T-cell (primary cell): ENCODE results near the gene RAET1G. TPM values are rescaled to one million over a fixed set of nuclear protein-coding genes. Genes with fewer than 3 reads are reported as not detected.

Source experiments
- ATAC-seq, 4 experiments: fragments of 200-7000 bp in 3 of 4; fragments of 150-1000 bp in 1 of 4; cut with Tn5 transposase; replicated peaks in 1 of 4; 1 replicate in 3 of 4; 2 replicates in 1 of 4; pipeline ENCODE4 v1.10.0; 2021; ENCODE audit warnings: moderate library complexity in 3 of 4, mild to moderate bottlenecking in 2 of 4, moderate number of reproducible peaks in 1 of 4
- CTCF ChIA-PET, 2 donors: fragments of 300-600 bp; sonication (Branson Sonifier 250); formaldehyde crosslinking; loops; one replicate each; lab custom pipeline; 2022; ENCODE audit warnings: antibody characterized with exemption in 2 of 2; lab: Charles Lee
- POLR2A ChIA-PET, 2 donors: fragments of 300-600 bp; sonication (Branson Sonifier 250); formaldehyde crosslinking; loops; one replicate each; lab custom pipeline; 2022; ENCODE audit warnings: antibody characterized with exemption in 2 of 2; lab: Charles Lee
- DNase-seq, 35 experiments: peaks; one replicate each; pipeline versions ENCODE4 v3.0.0 to v3.0.0-alpha.2; 2013 to 2023
- H3K27ac ChIP-seq: one replicate; pipeline ENCODE4 v1.5.1; 2013; ENCODE audit warnings: low read length
- H3K27me3 ChIP-seq, 2 experiments: replicated peaks in 1 of 2; 1 replicate in 1 of 2; 2 replicates in 1 of 2; pipeline versions ENCODE4 v1.6.1 to v1.7.0; 2013; ENCODE audit warnings: low read length in 1 of 2, mixed read lengths in 1 of 2; ENCODE audit not compliant: control insufficient read depth in 2 of 2, insufficient read depth in 2 of 2; ENCODE audit errors: extremely low read depth in 1 of 2
- H3K36me3 ChIP-seq, 2 donors: 1 replicate in 1 of 2; 2 replicates in 1 of 2; pipeline versions ENCODE4 v1.6.1 to v1.7.0; 2013; ENCODE audit warnings: low read length in 1 of 2; ENCODE audit not compliant: control insufficient read depth in 2 of 2, insufficient read depth in 1 of 2; ENCODE audit errors: extremely low read depth in 1 of 2
- H3K4me1 ChIP-seq, 2 experiments: 1 replicate in 1 of 2; 2 replicates in 1 of 2; pipeline versions ENCODE4 v1.6.1 to v1.7.0; 2013; ENCODE audit warnings: low read length in 2 of 2, mixed read lengths in 1 of 2; ENCODE audit not compliant: insufficient read depth in 2 of 2, control insufficient read depth in 1 of 2; ENCODE audit errors: extremely low read depth in 1 of 2
- H3K4me3 ChIP-seq, 2 donors: 1 replicate in 1 of 2; 2 replicates in 1 of 2; pipeline versions ENCODE4 v1.5.1 to v1.7.0; 2013; ENCODE audit warnings: mild to moderate bottlenecking in 2 of 2, low read length in 1 of 2, moderate library complexity in 1 of 2; ENCODE audit not compliant: control insufficient read depth in 1 of 2; ENCODE audit errors: extremely low read depth in 1 of 2
- H3K9me3 ChIP-seq: 2 replicates; pipeline ENCODE4 v1.7.0; 2013
- H3K27ac Mint-ChIP-seq, 2 donors: one replicate each; pipeline ENCODE4 v1.8.0; 2020 to 2021; ENCODE audit warnings: mild to moderate bottlenecking in 2 of 2, mixed read lengths in 2 of 2
- H3K27me3 Mint-ChIP-seq, 2 donors: one replicate each; pipeline ENCODE4 v1.8.0; 2021 to 2022; ENCODE audit warnings: mixed read lengths in 2 of 2
- H3K36me3 Mint-ChIP-seq: one replicate; pipeline ENCODE4 v1.8.0; 2021; ENCODE audit warnings: mixed read lengths
- H3K4me1 Mint-ChIP-seq, 3 donors: one replicate each; pipeline ENCODE4 v1.8.0; 2020 to 2022; ENCODE audit warnings: mixed read lengths in 3 of 3, mild to moderate bottlenecking in 1 of 3
- H3K4me3 Mint-ChIP-seq, 3 donors: one replicate each; pipeline ENCODE4 v1.8.0; 2020 to 2022; ENCODE audit warnings: mild to moderate bottlenecking in 3 of 3, mixed read lengths in 3 of 3, moderate library complexity in 3 of 3
- H3K9me3 Mint-ChIP-seq, 3 donors: one replicate each; pipeline ENCODE4 v1.8.0; 2020 to 2022; ENCODE audit warnings: mixed read lengths in 3 of 3
- WGBS: methylation state at CpG from one replicate; pipeline ENCODE4 v1.1.5; 2013; ENCODE audit warnings: missing lambda C conversion rate; ENCODE audit not compliant: insufficient coverage; 5-methylcytosine and 5-hydroxymethylcytosine counted together
- total RNA-seq, 35 experiments: library from RNA in 6 of 35; stranded (reverse) in 6 of 35; fragments of 120-200 nt in 1 of 35; gene quantifications; one replicate each; pipeline versions ENCODE4 v1.2.1 to v1.2.4 and lab custom pipeline; 2013 to 2026

Gene RAET1G
- total RNA-seq, 5 donors from 2014 or later (not counting 1 experiment from before 2014, with no cell fraction given), result not detected

DNA sequence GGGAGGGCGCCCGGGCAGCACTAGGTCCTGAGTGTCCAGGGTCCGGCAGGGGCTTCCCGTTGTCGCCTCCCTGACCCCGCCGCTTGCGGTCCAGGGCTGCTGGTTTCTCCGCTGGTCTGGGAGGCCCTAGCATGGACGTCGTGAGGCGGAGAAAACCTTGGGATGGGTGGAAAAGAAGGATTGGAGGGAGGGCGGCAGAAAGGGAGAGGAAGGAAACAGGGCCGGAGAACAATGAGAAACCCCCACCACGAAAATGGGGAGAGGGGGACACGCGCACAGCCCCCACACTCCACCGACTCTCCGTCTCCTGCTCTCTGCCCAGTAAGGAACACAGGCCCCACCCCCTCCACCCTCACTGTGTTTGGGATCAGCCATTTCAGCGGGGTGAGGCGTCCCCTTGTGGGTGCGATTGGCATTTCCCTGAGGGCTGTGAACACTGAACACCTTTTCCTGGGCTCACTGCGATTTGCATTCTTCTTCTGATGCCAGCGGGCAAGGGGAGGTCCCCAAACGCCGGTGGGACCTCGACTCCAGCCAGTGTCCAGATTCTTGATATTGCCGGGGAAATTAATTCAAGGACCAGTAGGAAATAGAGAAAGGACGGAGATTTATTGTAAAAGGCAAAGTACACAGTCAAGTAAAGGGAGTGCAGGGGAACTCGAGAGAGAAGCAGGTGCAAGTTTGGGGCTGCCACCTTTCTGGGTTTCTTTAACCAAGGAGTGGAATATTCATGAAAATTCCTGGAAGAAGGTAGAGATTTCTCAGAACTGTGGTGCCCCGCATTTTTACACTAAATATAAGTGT, 3.3 kb upstream of the RAET1G start:
- POLR2A ChIA-PET, result no interaction called here

DNA sequence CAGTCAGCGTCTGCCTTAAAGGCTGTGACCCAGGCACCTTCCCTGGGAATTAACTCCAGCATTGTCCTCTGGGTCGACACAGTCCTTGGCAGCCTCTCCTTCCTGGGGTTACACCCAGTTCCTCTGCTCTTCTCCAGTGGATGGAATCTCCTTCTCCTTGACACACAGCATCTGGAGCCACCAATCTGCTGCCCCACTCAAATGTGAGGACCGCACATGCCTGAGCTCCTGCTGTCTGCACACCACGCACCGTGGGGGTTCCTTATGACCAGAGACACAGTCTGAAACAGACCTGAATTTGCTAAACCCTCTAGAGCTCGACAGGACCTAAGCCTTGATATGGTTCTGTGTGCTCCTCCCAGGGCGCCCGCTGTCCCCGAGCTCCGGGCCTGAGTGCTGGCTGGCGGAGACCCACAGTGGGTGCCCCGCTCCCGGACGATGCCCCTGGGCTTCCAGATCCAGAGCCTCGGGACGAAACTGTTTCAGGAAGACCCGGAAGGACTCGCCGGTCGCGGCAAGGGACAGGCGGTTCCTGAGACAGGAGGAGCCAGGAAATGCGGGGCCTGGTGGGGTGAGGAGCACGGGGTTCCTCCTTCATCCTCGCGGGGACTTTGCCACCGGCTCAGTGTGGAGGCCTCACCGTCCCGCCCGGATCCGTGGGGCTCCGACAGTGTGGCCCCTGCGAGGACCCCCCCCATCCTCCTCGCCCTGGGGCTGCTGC, 2.5 kb upstream of the RAET1G start:
- CTCF ChIA-PET, result interaction anchor here in 1 of 2 donors (0.5 kb wide), 1 partner anchor 176 kb away, joined by 3 read pairs; no protein-coding TSS in a partner anchor
- no peak for ATAC-seq
- no peak overlapping the region for H3K27ac ChIP-seq

More for the DNA sequence above, 3.3 kb upstream of the RAET1G start:
- Histone ChIP-seq H3K36me3 (no peaks in the 10 kb centered on the region), H3K27me3 (peaks cover 17 to 64% of the 10 kb centered on the region in 2 experiments), H3K4me1 (peaks cover 3 to 31% of the 10 kb centered on the region in 2 experiments), H3K9me3 (no peaks in the 10 kb centered on the region), H3K27ac (no peak overlapping the region), H3K4me3 (peak overlapping the region in 1 of 2 donors; percentile 15)
- H3K27ac Mint-ChIP-seq, result peak overlapping the region in 1 of 2 donors; percentile 70
- WGBS, result 2% methylated on average over 20 of the region's 31 CpGs
- H3K4me1 Mint-ChIP-seq, result peaks cover 21 to 34% (median 31%) of the 10 kb centered on the region in 3 donors
- H3K9me3 Mint-ChIP-seq, result no peaks in the 10 kb centered on the region
- DNase-seq (peak in 34 of 35 experiments; percentile 25 to 75 (median 57)), ATAC-seq (peak; percentile 46 to 69 (median 60))
- H3K27me3 Mint-ChIP-seq, result peaks cover 78 to 93% of the 10 kb centered on the region in 2 donors
- CTCF ChIA-PET, result interaction anchor here in 1 of 2 donors (0.5 kb wide), 1 partner anchor 58 kb away, joined by 3 read pairs; no protein-coding TSS in a partner anchor
- peak overlapping the region in 1 of 3 donors; percentile 57 for H3K4me3 Mint-ChIP-seq
- no peaks in the 10 kb centered on the region for H3K36me3 Mint-ChIP-seq

DNA sequence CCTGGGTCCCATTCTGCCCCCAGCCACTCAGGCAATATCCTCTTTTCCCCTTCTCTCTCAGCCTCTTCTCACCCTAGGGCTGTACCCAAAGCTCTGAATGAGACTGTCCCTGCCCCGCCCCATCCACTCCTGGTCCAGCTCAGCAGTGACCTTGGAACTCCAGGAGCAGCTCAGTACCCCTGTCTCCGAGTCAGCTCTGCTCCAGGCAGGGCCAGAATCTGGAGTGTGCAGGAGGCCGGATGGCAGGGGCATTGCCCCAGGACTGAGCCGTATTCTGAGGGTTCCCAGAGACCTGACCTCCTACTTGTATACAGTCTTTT, 2.0 kb upstream of the RAET1G start:
- H3K27ac Mint-ChIP-seq, result no peak overlapping the region
- WGBS, result 86% methylated on average over 4 of the region's 4 CpGs
- ATAC-seq (no peak), DNase-seq (no peak)
- peaks cover 21 to 34% (median 31%) of the 10 kb centered on the region in 3 donors for H3K4me1 Mint-ChIP-seq
- POLR2A ChIA-PET, result no interaction called here
- Histone ChIP-seq H3K4me3 (no peak overlapping the region), H3K27ac (no peak overlapping the region), H3K9me3 (no peaks in the 10 kb centered on the region), H3K27me3 (peaks cover 18 to 70% of the 10 kb centered on the region in 2 experiments), H3K4me1 (peaks cover 3 to 31% of the 10 kb centered on the region in 2 experiments), H3K36me3 (no peaks in the 10 kb centered on the region)
- H3K9me3 Mint-ChIP-seq, result no peaks in the 10 kb centered on the region
- no peaks in the 10 kb centered on the region for H3K36me3 Mint-ChIP-seq
- no peak overlapping the region for H3K4me3 Mint-ChIP-seq
- peaks cover 77 to 93% of the 10 kb centered on the region in 2 donors for H3K27me3 Mint-ChIP-seq
- CTCF ChIA-PET, result interaction anchor here in 1 of 2 donors (0.5 to 1.3 kb wide), 4 partner anchors 37 to 176 kb away, joined by 3 to 6 read pairs (median 4); no protein-coding TSS in a partner anchor

More for the DNA sequence above, 2.5 kb upstream of the RAET1G start:
- Mint-ChIP-seq H3K4me1 (peaks cover 21 to 34% (median 31%) of the 10 kb centered on the region in 3 donors), H3K4me3 (peak overlapping the region in 1 of 3 donors; percentile 57), H3K9me3 (no peaks in the 10 kb centered on the region), H3K27me3 (peaks cover 78 to 93% of the 10 kb centered on the region in 2 donors), H3K27ac (no peak overlapping the region), H3K36me3 (no peaks in the 10 kb centered on the region)
- peak in 1 of 35 experiments; percentile 11 for DNase-seq
- Histone ChIP-seq H3K9me3 (no peaks in the 10 kb centered on the region), H3K36me3 (no peaks in the 10 kb centered on the region), H3K4me3 (peak overlapping the region in 1 of 2 donors; percentile 15), H3K27me3 (peaks cover 20 to 65% of the 10 kb centered on the region in 2 experiments), H3K4me1 (peaks cover 3 to 31% of the 10 kb centered on the region in 2 experiments)
- 17% methylated on average over 33 of the region's 34 CpGs for WGBS
- POLR2A ChIA-PET, result no interaction called here

DNA sequence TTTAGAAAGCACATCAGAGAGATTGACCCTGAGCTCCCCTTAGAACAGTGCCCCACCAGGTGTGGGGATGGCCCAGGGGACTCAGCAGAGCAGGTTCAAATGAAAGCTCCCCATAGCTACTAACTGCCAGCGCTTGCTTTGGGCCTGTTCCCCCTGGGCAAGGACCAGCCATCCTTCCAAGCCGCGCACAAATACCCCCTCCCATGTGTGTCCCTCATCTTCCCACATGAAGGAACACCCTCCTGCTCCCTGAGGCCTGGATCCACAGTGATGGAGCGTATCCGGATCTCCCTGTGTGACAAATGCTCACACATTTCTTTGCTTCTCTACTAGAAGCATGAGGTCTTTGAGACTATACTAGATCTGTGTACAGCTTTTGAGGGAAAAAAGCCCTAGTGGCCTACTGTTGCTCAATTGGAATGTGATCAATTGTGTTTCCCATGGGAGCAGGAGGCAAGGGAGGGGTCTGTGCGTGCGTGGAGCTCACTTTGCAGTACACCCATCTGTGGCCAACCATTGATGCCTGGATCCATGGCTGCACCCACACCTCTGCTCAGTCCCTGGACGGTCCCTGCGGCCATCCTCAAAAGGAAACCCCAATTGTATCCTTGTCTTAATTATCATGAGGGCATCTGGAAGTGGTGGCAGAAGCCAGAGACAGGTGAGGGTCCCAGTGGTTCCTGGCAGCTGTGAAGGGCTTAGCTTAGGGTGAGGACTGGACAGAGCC, 1.4 kb upstream of the RAET1G start:
- peak in 1 of 35 experiments; percentile 3 for DNase-seq
- H3K4me3 Mint-ChIP-seq, result peak overlapping the region in 2 of 3 donors; percentile 14 to 84
- no peaks in the 10 kb centered on the region for H3K36me3 Mint-ChIP-seq
- no peaks in the 10 kb centered on the region for H3K9me3 ChIP-seq
- peaks cover 18 to 70% of the 10 kb centered on the region in 2 experiments for H3K27me3 ChIP-seq
- no peaks in the 10 kb centered on the region for H3K9me3 Mint-ChIP-seq
- 83% methylated on average over 5 of the region's 9 CpGs for WGBS
- H3K27ac Mint-ChIP-seq, result no peak overlapping the region
- no peak overlapping the region for H3K27ac ChIP-seq
- H3K36me3 ChIP-seq, result no peaks in the 10 kb centered on the region
- peaks cover 21 to 34% (median 31%) of the 10 kb centered on the region in 3 donors for H3K4me1 Mint-ChIP-seq
- H3K4me1 ChIP-seq, result peaks cover 3 to 31% of the 10 kb centered on the region in 2 experiments
- H3K4me3 ChIP-seq, result no peak overlapping the region
- CTCF ChIA-PET, result interaction anchor here (0.6 to 1.3 kb wide), 5 partner anchors 38 to 193 kb away, joined by 4 to 6 read pairs (median 4); no protein-coding TSS in a partner anchor
- POLR2A ChIA-PET, result no interaction called here
- peaks cover 73 to 89% of the 10 kb centered on the region in 2 donors for H3K27me3 Mint-ChIP-seq
- no peak for ATAC-seq

DNA sequence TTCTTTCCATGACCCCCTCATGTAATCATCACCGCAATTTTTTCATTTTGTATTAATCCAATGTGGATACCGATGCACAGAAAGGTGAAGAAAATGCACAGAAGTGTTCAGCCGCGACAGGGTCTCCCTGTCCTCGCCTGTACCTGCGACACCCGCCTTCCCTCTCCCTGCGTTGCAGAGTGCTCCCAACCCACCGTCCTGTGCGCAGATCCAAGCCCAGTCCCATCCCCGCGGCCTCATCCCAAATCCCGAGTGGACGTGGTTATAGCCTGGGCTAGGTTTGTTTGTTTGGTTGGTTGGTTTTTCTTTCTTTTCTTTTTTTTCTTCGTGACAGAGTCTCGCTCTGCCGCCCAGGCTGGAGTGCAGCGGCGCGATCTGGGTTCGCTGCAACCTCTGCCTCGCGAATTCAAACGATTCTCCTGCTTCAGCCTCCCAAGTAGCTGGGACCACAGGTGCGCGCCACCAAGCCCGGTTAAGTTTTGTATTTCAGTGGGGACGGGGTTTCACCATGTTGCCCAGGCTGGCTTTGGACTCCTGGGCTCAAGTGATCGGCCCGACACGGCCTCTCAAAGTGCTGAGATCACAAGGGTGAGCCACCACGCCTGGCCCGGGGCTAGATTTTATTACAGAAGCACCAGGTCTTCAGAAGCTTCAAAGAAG, 536 bp upstream of the RAET1G start:
- peaks cover 21 to 34% (median 31%) of the 10 kb centered on the region in 3 donors for H3K4me1 Mint-ChIP-seq
- no peaks in the 10 kb centered on the region for H3K9me3 Mint-ChIP-seq
- Histone ChIP-seq H3K9me3 (no peaks in the 10 kb centered on the region), H3K4me3 (peak overlapping the region; percentile 42 to 79), H3K27me3 (peaks cover 18 to 66% of the 10 kb centered on the region in 2 experiments), H3K27ac (no peak overlapping the region), H3K4me1 (peaks cover 3 to 31% of the 10 kb centered on the region in 2 experiments), H3K36me3 (no peaks in the 10 kb centered on the region)
- H3K36me3 Mint-ChIP-seq, result no peaks in the 10 kb centered on the region
- ChIA-PET POLR2A (no interaction called here), CTCF (interaction anchor here (1.1 to 1.3 kb wide), 2 partner anchors 88 to 94 kb away, joined by 4 to 6 read pairs; no protein-coding TSS in a partner anchor)
- DNase-seq, result no peak
- ATAC-seq, result peak; percentile 28 to 55 (median 38)
- peak overlapping the region in 1 of 2 donors; percentile 5 for H3K27ac Mint-ChIP-seq
- peak overlapping the region; percentile 78 to 84 (median 81) for H3K4me3 Mint-ChIP-seq
- WGBS, result 24% methylated on average over 15 of the region's 33 CpGs
- H3K27me3 Mint-ChIP-seq, result peaks cover 67 to 84% of the 10 kb centered on the region in 2 donors
